Subcutaneous adipose tissue (tissue), 4 donors: Measurements from ENCODE around the gene FCGR2B. TPM values are rescaled to one million over a fixed set of nuclear protein-coding genes. Genes with fewer than 3 reads are reported as not detected.

Experiments
- CTCF ChIP-seq: fragments of 450-650 bp; IDR thresholded peaks from one replicate; pipeline ENCODE4 v1.5.1; 2016; ENCODE audit warnings: low read depth, mild to moderate bottlenecking, control low read depth, antibody characterized with exemption, moderate library complexity
- small RNA-seq: library from RNA; depleted of rRNA; stranded (forward); fragments of <200 nt; gene quantifications from one replicate; pipeline ENCODE3, GENCODE V24; 2016
- total RNA-seq, 4 donors: library from RNA; depleted of rRNA; stranded (reverse); fragments of >200 nt; gene quantifications; one replicate each; pipeline ENCODE4 v1.1.0, GENCODE V29; 2016

FCGR2B gene
- total RNA-seq, 4 donors from 2014 or later, result 35.0 to 141 (median 102) TPM

GRCh38 chr1:161723459-161724141, 60.7 kb downstream of the FCGR2B start:
- no peak for TF ChIP-seq CTCF

GRCh38 chr1:161725908-161726472, 63.0 kb downstream of the FCGR2B start:
- TF ChIP-seq CTCF, result no peak

GRCh38 chr1:161726473-161727255, 63.7 kb downstream of the FCGR2B start:
- no peak for TF ChIP-seq CTCF

GRCh38 chr1:161727256-161727924, 64.4 kb downstream of the FCGR2B start:
- no peak for TF ChIP-seq CTCF

Small RNAs within 50 kb of the gene (small RNA-seq; reads per million reads assigned to genes)
- 0.49 reads per million for gene RF00019

Other genes starting within 250 kb of the FCGR2B start
- gene FCGR2A, start 157.7 kb upstream of the FCGR2B start, total RNA-seq, result 100 to 1,000 TPM in 2 of 4 donors, 10 to 100 TPM in 2; 76.6 to 266 (median 102) TPM
- 10 to 100 TPM in 1 of 4 donors, 1 to 10 TPM in 3; 3.6 to 10.2 (median 6.1) TPM for gene HSPA6, start 138.6 kb upstream of the FCGR2B start, total RNA-seq
- gene FCGR3A, start 113.3 kb upstream of the FCGR2B start, total RNA-seq, result 100 to 1,000 TPM in 1 of 4 donors, 10 to 100 TPM in 3; 11.7 to 155 (median 20.3) TPM
- gene FCGR3B, start 32.0 kb upstream of the FCGR2B start, total RNA-seq, result 10 to 100 TPM in 1 of 4 donors, 1 to 10 TPM in 2, under 1 TPM in 1; 0.66 to 17.3 (median 1.8) TPM
- 1 to 10 TPM in 1 of 4 donors, not detected in 3; 1.5 TPM for gene FCRLA, start 44.1 kb downstream of the FCGR2B start, total RNA-seq
- gene FCRLB, start 58.4 kb downstream of the FCGR2B start, total RNA-seq, result 1 to 10 TPM in 1 of 4 donors, under 1 TPM in 2, not detected in 1; 0.49 to 1.5 (median 0.66) TPM
- gene DUSP12, start 86.6 kb downstream of the FCGR2B start, total RNA-seq, result 10 to 100 TPM; 19.4 to 36.0 (median 27.1) TPM
- gene ATF6, start 103.2 kb downstream of the FCGR2B start, total RNA-seq, result 10 to 100 TPM; 22.0 to 48.9 (median 30.4) TPM